ENCODE results near the gene ALG3. TPM values are rescaled to one million over a fixed set of nuclear protein-coding genes. Genes with fewer than 3 reads are reported as not detected.

The ALG3 gene
- total RNA-seq, 1 donor from 2014 or later, result 47.1 TPM

GRCh38 chr3:184227481-184227935 lies 21.3 kb downstream of the ALG3 start:
- Histone ChIP-seq H3K27me3 (ENCODE audit: insufficient read depth, low read length) (peaks cover 44% of the 10 kb centered on the region), H3K9ac (ENCODE audit: low read length) (no peak overlapping the region)

GRCh38 chr3:184223946-184224345 lies 24.8 kb downstream of the ALG3 start:
- Histone ChIP-seq H3K9me3 (ENCODE audit: insufficient read depth, low read depth, low read length) (no peaks in the 10 kb centered on the region), H4K20me1 (ENCODE audit: insufficient read depth, low read length) (peaks cover 3% of the 10 kb centered on the region), H2AFZ (ENCODE audit: low read depth, low read length) (no peak overlapping the region), H3K9ac (ENCODE audit: low read length) (no peak overlapping the region), H3K4me3 (ENCODE audit: insufficient read depth, low read depth, low read length) (no peak overlapping the region), H3K27ac (ENCODE audit: low read depth, low read length) (no peak overlapping the region), H3K27me3 (ENCODE audit: insufficient read depth, low read length) (peaks cover 21% of the 10 kb centered on the region), H3K79me2 (ENCODE audit: insufficient read depth, low read length) (no peaks in the 10 kb centered on the region), H3K4me1 (ENCODE audit: insufficient read depth, low read length) (no peaks in the 10 kb centered on the region), H3K36me3 (ENCODE audit: insufficient read depth, low read length) (no peaks in the 10 kb centered on the region), H3K4me2 (ENCODE audit: low read length) (no peak overlapping the region)
- Mint-ChIP-seq H3K4me3 (ENCODE audit: unreplicated experiment) (no peak overlapping the region), H3K4me1 (ENCODE audit: low read depth, unreplicated experiment) (no peaks in the 10 kb centered on the region), H3K27ac (ENCODE audit: unreplicated experiment) (no peak overlapping the region), H3K9me3 (ENCODE audit: unreplicated experiment) (no peaks in the 10 kb centered on the region), H3K27me3 (ENCODE audit: low read depth, unreplicated experiment) (peaks cover 44% of the 10 kb centered on the region), H3K36me3 (ENCODE audit: low read depth, unreplicated experiment) (no peaks in the 10 kb centered on the region)
- TF ChIP-seq CTCF (IDR thresholded peaks at IDR 0.05; ENCODE audit: insufficient read depth, low read depth, low read length) (no peak), EZH2 (IDR thresholded peaks at IDR 0.05; ENCODE audit: insufficient read depth, low read length) (no peak)
- DNase-seq (ENCODE audit: low read depth) (no peak), FAIRE-seq (no peak)

More at GRCh38 chr3:184227481-184227935, 21.3 kb downstream of the ALG3 start:
- Mint-ChIP-seq H3K36me3 (ENCODE audit: low read depth, unreplicated experiment) (no peaks in the 10 kb centered on the region), H3K4me3 (ENCODE audit: unreplicated experiment) (peak overlapping the region; percentile 23), H3K4me1 (ENCODE audit: low read depth, unreplicated experiment) (peaks cover 7% of the 10 kb centered on the region), H3K9me3 (ENCODE audit: unreplicated experiment) (no peaks in the 10 kb centered on the region), H3K27ac (ENCODE audit: unreplicated experiment) (no peak overlapping the region), H3K27me3 (ENCODE audit: low read depth, unreplicated experiment) (peaks cover 56% of the 10 kb centered on the region)
- Histone ChIP-seq H3K4me3 (ENCODE audit: insufficient read depth, low read depth, low read length) (no peak overlapping the region), H3K79me2 (ENCODE audit: insufficient read depth, low read length) (no peaks in the 10 kb centered on the region), H2AFZ (ENCODE audit: low read depth, low read length) (no peak overlapping the region), H3K36me3 (ENCODE audit: insufficient read depth, low read length) (no peaks in the 10 kb centered on the region), H3K4me1 (ENCODE audit: insufficient read depth, low read length) (peaks cover 13% of the 10 kb centered on the region), H4K20me1 (ENCODE audit: insufficient read depth, low read length) (peaks cover 9% of the 10 kb centered on the region), H3K27ac (ENCODE audit: low read depth, low read length) (no peak overlapping the region), H3K9me3 (ENCODE audit: insufficient read depth, low read depth, low read length) (no peaks in the 10 kb centered on the region), H3K4me2 (ENCODE audit: low read length) (no peak overlapping the region)
- DNase-seq (ENCODE audit: low read depth) (no peak), FAIRE-seq (no peak)
- TF ChIP-seq CTCF (IDR thresholded peaks at IDR 0.05; ENCODE audit: insufficient read depth, low read depth, low read length) (peak; percentile 43), EZH2 (IDR thresholded peaks at IDR 0.05; ENCODE audit: insufficient read depth, low read length) (no peak)

GRCh38 chr3:184222521-184222920 lies 26.2 kb downstream of the ALG3 start:
- no peaks in the 10 kb centered on the region for H4K20me1 ChIP-seq (ENCODE audit: insufficient read depth, low read length)
- peaks cover 38% of the 10 kb centered on the region for H3K27me3 Mint-ChIP-seq (ENCODE audit: low read depth, unreplicated experiment)

More at GRCh38 chr3:184222521-184222920, 26.2 kb downstream of the ALG3 start:
- H3K9me3 Mint-ChIP-seq (ENCODE audit: unreplicated experiment), result no peaks in the 10 kb centered on the region
- Histone ChIP-seq H3K27ac (ENCODE audit: low read depth, low read length) (no peak overlapping the region), H2AFZ (ENCODE audit: low read depth, low read length) (no peak overlapping the region), H3K36me3 (ENCODE audit: insufficient read depth, low read length) (no peaks in the 10 kb centered on the region), H3K4me1 (ENCODE audit: insufficient read depth, low read length) (no peaks in the 10 kb centered on the region), H3K79me2 (ENCODE audit: insufficient read depth, low read length) (no peaks in the 10 kb centered on the region), H3K27me3 (ENCODE audit: insufficient read depth, low read length) (peaks cover 7% of the 10 kb centered on the region), H3K9me3 (ENCODE audit: insufficient read depth, low read depth, low read length) (no peaks in the 10 kb centered on the region), H3K9ac (ENCODE audit: low read length) (no peak overlapping the region), H3K4me2 (ENCODE audit: low read length) (no peak overlapping the region), H3K4me3 (ENCODE audit: insufficient read depth, low read depth, low read length) (no peak overlapping the region)
- no peaks in the 10 kb centered on the region for H3K36me3 Mint-ChIP-seq (ENCODE audit: low read depth, unreplicated experiment)
- DNase-seq (ENCODE audit: low read depth) (no peak), FAIRE-seq (no peak)
- H3K27ac Mint-ChIP-seq (ENCODE audit: unreplicated experiment), result no peak overlapping the region
- H3K4me1 Mint-ChIP-seq (ENCODE audit: low read depth, unreplicated experiment), result no peaks in the 10 kb centered on the region
- no peak for TF ChIP-seq EZH2 (IDR thresholded peaks at IDR 0.05; ENCODE audit: insufficient read depth, low read length)
- TF ChIP-seq CTCF (IDR thresholded peaks at IDR 0.05; ENCODE audit: insufficient read depth, low read depth, low read length), result no peak
- no peak overlapping the region for H3K4me3 Mint-ChIP-seq (ENCODE audit: unreplicated experiment)

All from astrocyte (in vitro differentiated cells and primary cell).